Right atrium auricular region (tissue), 2 donors: ENCODE data around the gene SPEF2. TPM values are rescaled to one million over a fixed set of nuclear protein-coding genes. Genes with fewer than 3 reads are reported as not detected.

Experiments
- DNase-seq: peaks from one replicate; pipeline ENCODE4 v3.0.0-alpha.2; 2019; ENCODE audit warnings: low spot score
- H3K27ac ChIP-seq, 2 donors: fragments of 200-600 bp; sonication (generic); 1 replicate in 1 of 2; 2 replicates in 1 of 2; pipeline ENCODE4 v1.5.1; 2016 to 2019
- H3K27me3 ChIP-seq, 2 donors: fragments of 200-600 bp; sonication (generic); one replicate each; pipeline versions ENCODE4 v1.5.1 to v1.6.0; 2017 to 2019
- H3K36me3 ChIP-seq: fragments of 200-600 bp; sonication (generic); one replicate; pipeline ENCODE4 v1.5.1; 2016
- H3K4me1 ChIP-seq, 2 donors: fragments of 200-600 bp; sonication (generic); one replicate each; pipeline versions ENCODE4 v1.5.1 to v1.6.0; 2017 to 2019
- H3K4me3 ChIP-seq, 2 donors: fragments of 200-600 bp; sonication (generic); 1 replicate in 1 of 2; 2 replicates in 1 of 2; pipeline ENCODE4 v1.5.1; 2017 to 2019; ENCODE audit warnings: mild to moderate bottlenecking in 1 of 2, moderate library complexity in 1 of 2
- H3K9me3 ChIP-seq, 2 donors: fragments of 200-600 bp; sonication (generic); one replicate each; pipeline ENCODE4 v1.5.1; 2019
- CTCF ChIP-seq, 2 donors: fragments of 200-600 bp; sonication (generic); IDR thresholded peaks; one replicate each; pipeline ENCODE4 v1.5.1; 2019; ENCODE audit warnings: antibody characterized with exemption in 2 of 2
- total RNA-seq, 2 donors: library from RNA; depleted of rRNA; stranded (reverse); fragments of >200 nt; gene quantifications; one replicate each; pipeline ENCODE4 v1.1.0, GENCODE V29; 2016

The SPEF2 gene
- total RNA-seq, 2 donors from 2014 or later: 0.94 to 2.0 TPM

DNA sequence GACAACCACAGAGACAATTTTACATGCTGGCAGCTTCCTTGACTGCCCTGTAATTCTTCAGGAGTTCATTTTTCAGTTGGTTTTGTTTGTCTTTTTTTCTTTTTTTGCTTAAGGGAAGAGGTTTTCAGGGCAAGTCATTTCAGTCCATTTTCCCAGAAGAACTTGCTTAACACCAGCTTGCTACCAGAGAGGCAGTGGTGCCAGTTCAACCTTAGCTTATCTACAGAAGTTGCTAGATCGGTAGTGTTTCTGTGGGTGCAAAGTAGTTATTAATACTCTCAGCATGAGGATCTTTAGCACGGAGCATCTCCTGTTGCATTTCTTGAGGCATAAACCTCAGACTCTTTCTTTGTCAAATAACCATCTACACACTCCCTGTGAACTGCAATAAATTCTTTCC, 1.1 kb downstream of the SPEF2 start:
- DNase-seq: no peak
- no peaks in the 10 kb centered on the region for H3K36me3 ChIP-seq
- no peak overlapping the region for H3K27ac ChIP-seq
- no peaks in the 10 kb centered on the region for H3K27me3 ChIP-seq
- no peaks in the 10 kb centered on the region for H3K9me3 ChIP-seq
- no peak for TF ChIP-seq CTCF (IDR thresholded peaks at IDR 0.05)
- H3K4me3 ChIP-seq: no peak overlapping the region
- peaks cover 0 to 7% of the 10 kb centered on the region in 2 donors for H3K4me1 ChIP-seq

GRCh38 chr5:35622974-35623373, 5.3 kb downstream of the SPEF2 start:
- peaks cover 0 to 4% of the 10 kb centered on the region in 2 donors for H3K4me1 ChIP-seq
- DNase-seq: no peak
- H3K4me3 ChIP-seq: no peak overlapping the region
- no peaks in the 10 kb centered on the region for H3K9me3 ChIP-seq
- H3K36me3 ChIP-seq: no peaks in the 10 kb centered on the region
- no peak overlapping the region for H3K27ac ChIP-seq
- H3K27me3 ChIP-seq: no peaks in the 10 kb centered on the region
- no peak for TF ChIP-seq CTCF (IDR thresholded peaks at IDR 0.05)

GRCh38 chr5:35623991-35624390, 6.3 kb downstream of the SPEF2 start:
- H3K27me3 ChIP-seq: no peaks in the 10 kb centered on the region
- no peaks in the 10 kb centered on the region for H3K4me1 ChIP-seq
- H3K9me3 ChIP-seq: no peaks in the 10 kb centered on the region
- no peaks in the 10 kb centered on the region for H3K36me3 ChIP-seq
- no peak for DNase-seq
- no peak overlapping the region for H3K4me3 ChIP-seq
- no peak for TF ChIP-seq CTCF (IDR thresholded peaks at IDR 0.05)
- H3K27ac ChIP-seq: no peak overlapping the region

DNA sequence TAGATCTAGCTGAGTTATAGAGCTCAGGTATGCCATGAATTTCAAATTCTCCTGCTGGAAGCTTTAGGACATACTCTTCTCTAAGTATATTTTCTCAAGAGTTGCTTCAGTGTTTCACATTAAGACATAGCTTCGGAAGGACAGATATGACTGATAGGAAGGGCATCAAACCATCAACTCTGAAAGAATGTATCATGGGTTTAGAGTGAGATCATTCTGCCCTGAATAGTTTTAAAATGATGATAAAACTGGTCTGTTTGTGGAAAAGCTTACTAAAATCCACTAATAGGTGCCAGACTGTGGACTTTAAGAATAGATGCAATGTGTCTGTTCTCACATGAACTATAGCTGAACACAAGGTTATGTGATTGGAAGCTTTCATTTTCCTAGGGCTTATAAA, 8.4 kb downstream of the SPEF2 start:
- Histone ChIP-seq H3K36me3 (peaks cover 13% of the 10 kb centered on the region), H3K27me3 (no peaks in the 10 kb centered on the region), H3K27ac (no peak overlapping the region), H3K4me3 (no peak overlapping the region), H3K4me1 (no peaks in the 10 kb centered on the region), H3K9me3 (no peaks in the 10 kb centered on the region)
- DNase-seq: no peak
- TF ChIP-seq CTCF (IDR thresholded peaks at IDR 0.05): no peak

- no peak for DNase-seq
- no peak overlapping the region for H3K27ac ChIP-seq
Measured at GRCh38 chr5:35626553-35626952, 8.9 kb downstream of the SPEF2 start.

More at GRCh38 chr5:35626553-35626952, 8.9 kb downstream of the SPEF2 start:
- Histone ChIP-seq H3K4me3 (no peak overlapping the region), H3K27me3 (no peaks in the 10 kb centered on the region), H3K9me3 (no peaks in the 10 kb centered on the region), H3K36me3 (peaks cover 13% of the 10 kb centered on the region), H3K4me1 (no peaks in the 10 kb centered on the region)
- TF ChIP-seq CTCF (IDR thresholded peaks at IDR 0.05): no peak
